SH-SY5Y (cell line): ENCODE results near the gene MEAF6.

ENCODE experiments used
- GATA2 ChIP-seq: IDR thresholded peaks from 2 replicates; pipeline ENCODE4 v1.6.1; 2011; ENCODE audit warnings: mild to moderate bottlenecking, low read depth, low read length
- GATA3 ChIP-seq: IDR thresholded peaks from 2 replicates; pipeline ENCODE4 v1.6.1; 2011; ENCODE audit warnings: low read depth, mild to moderate bottlenecking, low read length, moderate library complexity

GRCh38 chr1:37475380-37476086 is 39.0 kb downstream of the MEAF6 start:
- TF ChIP-seq GATA2, result no peak
- TF ChIP-seq GATA3, result no peak
